Type B pancreatic cell (in vitro differentiated cells): ENCODE data around the gene AGAP5. TPM values are rescaled to one million over a fixed set of nuclear protein-coding genes. Genes with fewer than 3 reads are reported as not detected.

Experiments used
- DNase-seq: peaks from one replicate; pipeline ENCODE4 v3.0.0; 2021; ENCODE audit warnings: mixed read lengths; ENCODE audit not compliant: unreplicated experiment; ENCODE audit errors: extremely low spot score
- H3K27ac Mint-ChIP-seq: 2 replicates; pipeline ENCODE4 v1.8.0; 2021; ENCODE audit warnings: mild to moderate bottlenecking, mixed read lengths
- H3K27me3 Mint-ChIP-seq: 2 replicates; pipeline ENCODE4 v1.8.0; 2021; ENCODE audit warnings: mixed read lengths
- H3K36me3 Mint-ChIP-seq: 2 replicates; pipeline ENCODE4 v1.8.0; 2021; ENCODE audit warnings: mixed read lengths
- H3K4me1 Mint-ChIP-seq: one replicate; pipeline ENCODE4 v1.8.0; 2021; ENCODE audit warnings: mixed read lengths; ENCODE audit not compliant: unreplicated experiment
- H3K4me3 Mint-ChIP-seq: 2 replicates; pipeline ENCODE4 v1.8.0; 2021; ENCODE audit warnings: mild to moderate bottlenecking, mixed read lengths
- H3K9me3 Mint-ChIP-seq: 2 replicates; pipeline ENCODE4 v1.8.0; 2021; ENCODE audit warnings: mixed read lengths
- total RNA-seq: library from RNA; stranded (reverse); gene quantifications from 2 replicates; pipeline ENCODE4 v1.2.1, GENCODE V29; 2021; ENCODE audit warnings: low replicate concordance
- TF ChIP-seq, protein P1 (sequence below): fragments of 200-600 bp; sonication (generic); conservative IDR thresholded peaks from 2 replicates; pipeline ENCODE4 v1.5.0; 2021; ENCODE audit warnings: antibody characterized with exemption, mild to moderate bottlenecking

AGAP5 gene
- total RNA-seq, 1 donor from 2014 or later, result 10.3 TPM

GRCh38 chr10:73650537-73651331 is 47.2 kb downstream of the AGAP5 start:
- TF ChIP-seq, protein P1, sequence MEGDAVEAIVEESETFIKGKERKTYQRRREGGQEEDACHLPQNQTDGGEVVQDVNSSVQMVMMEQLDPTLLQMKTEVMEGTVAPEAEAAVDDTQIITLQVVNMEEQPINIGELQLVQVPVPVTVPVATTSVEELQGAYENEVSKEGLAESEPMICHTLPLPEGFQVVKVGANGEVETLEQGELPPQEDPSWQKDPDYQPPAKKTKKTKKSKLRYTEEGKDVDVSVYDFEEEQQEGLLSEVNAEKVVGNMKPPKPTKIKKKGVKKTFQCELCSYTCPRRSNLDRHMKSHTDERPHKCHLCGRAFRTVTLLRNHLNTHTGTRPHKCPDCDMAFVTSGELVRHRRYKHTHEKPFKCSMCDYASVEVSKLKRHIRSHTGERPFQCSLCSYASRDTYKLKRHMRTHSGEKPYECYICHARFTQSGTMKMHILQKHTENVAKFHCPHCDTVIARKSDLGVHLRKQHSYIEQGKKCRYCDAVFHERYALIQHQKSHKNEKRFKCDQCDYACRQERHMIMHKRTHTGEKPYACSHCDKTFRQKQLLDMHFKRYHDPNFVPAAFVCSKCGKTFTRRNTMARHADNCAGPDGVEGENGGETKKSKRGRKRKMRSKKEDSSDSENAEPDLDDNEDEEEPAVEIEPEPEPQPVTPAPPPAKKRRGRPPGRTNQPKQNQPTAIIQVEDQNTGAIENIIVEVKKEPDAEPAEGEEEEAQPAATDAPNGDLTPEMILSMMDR, result no peak
- H3K4me3 Mint-ChIP-seq, result no peak overlapping the region
- H3K27ac Mint-ChIP-seq, result no peak overlapping the region
- no peaks in the 10 kb centered on the region for H3K27me3 Mint-ChIP-seq
- H3K9me3 Mint-ChIP-seq, result no peaks in the 10 kb centered on the region
- H3K36me3 Mint-ChIP-seq, result no peaks in the 10 kb centered on the region
- DNase-seq, result no peak
- peaks cover 14% of the 10 kb centered on the region for H3K4me1 Mint-ChIP-seq

- Mint-ChIP-seq H3K27me3 (no peaks in the 10 kb centered on the region), H3K4me1 (peaks cover 14% of the 10 kb centered on the region), H3K9me3 (no peaks in the 10 kb centered on the region), H3K4me3 (no peak overlapping the region), H3K36me3 (no peaks in the 10 kb centered on the region), H3K27ac (no peak overlapping the region)
- no peak for DNase-seq
- TF ChIP-seq, protein P1, result no peak
Measured at GRCh38 chr10:73649876-73650536, 47.9 kb downstream of the AGAP5 start.

DNA sequence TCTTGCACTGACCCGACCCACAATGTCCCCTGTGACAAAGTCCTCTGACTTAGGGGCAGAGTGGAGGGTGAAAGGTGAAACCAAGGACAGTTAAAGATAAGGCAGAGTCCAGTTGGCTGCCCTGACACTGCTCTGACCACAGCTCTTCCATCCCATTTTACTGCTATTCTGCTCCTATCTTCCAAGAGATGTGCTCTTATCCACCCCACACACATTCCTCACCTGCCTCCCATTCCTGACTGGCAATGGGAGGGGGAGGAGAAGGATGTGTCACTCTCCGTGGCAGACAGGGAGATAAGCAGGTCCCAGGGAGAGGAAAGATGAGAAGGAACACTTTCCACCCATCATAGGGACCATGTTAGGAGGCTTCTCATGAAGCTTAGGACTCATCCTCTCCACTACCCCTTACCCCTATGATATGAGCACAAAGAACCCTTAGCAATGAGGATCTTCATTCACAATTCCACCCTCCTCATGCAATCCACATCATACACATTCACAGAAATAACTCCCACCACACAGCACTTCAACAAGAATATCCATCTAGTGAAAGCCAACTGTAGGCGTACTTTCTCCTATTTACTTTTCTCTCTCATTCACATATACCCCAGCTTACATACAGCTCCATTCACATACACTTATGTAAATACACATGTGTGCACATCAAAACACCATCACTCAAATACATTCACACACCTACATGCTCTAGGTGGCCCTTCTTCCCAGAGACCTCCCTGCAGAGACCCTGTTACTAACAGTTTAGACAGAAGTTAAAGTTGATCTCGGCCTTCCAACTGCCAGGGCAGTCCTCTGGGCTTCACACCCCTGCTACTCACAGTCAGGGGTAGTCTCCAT is 48.7 kb downstream of the AGAP5 start:
- DNase-seq, result no peak
- TF ChIP-seq, protein P1, result no peak
- peak overlapping the region; percentile 14 for H3K27ac Mint-ChIP-seq
- no peaks in the 10 kb centered on the region for H3K36me3 Mint-ChIP-seq
- H3K27me3 Mint-ChIP-seq, result peaks cover 4% of the 10 kb centered on the region
- H3K4me1 Mint-ChIP-seq, result peaks cover 16% of the 10 kb centered on the region
- no peaks in the 10 kb centered on the region for H3K9me3 Mint-ChIP-seq
- H3K4me3 Mint-ChIP-seq, result peak overlapping the region; percentile 57

DNA sequence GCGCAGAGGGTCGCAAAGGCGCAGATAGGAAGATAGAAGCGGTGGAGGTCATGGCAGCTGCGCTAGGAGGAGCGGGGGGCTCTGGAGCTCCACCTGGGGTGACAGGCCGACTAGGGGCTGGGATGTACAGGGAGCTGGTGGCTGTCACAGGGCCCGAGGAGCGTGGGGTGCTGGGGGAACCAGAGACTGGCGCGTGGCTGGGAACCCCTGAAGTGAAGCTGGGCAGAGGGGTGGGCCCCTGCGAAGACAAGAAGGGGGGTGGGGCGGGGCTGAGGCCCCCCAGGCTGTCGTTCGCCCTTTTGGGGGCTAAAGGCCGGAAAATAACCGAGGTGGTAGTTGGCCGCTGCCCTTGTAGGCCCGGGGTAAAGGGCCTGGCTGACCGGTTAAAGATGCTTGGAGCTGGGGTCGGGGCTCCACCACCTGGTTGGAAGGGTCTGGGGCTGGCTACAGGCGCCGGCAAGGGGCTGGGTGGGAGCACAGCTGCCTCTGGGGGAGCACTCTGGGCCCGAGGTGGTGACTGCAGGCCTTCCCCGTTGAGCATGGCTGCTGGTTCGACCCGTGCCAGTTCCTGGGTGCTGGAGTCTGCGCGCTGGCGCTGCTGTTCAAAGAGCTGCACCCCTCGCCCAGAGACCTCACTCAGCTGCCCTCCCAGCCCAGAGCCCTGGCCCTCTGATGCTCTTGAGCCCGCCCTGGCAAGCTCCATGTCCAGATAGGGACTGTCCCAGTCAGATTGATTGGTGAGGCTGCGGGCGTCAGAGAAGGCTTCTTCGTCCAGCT is 49.8 kb downstream of the AGAP5 start:
- Mint-ChIP-seq H3K4me3 (peak overlapping the region; percentile 83), H3K36me3 (no peaks in the 10 kb centered on the region), H3K27ac (no peak overlapping the region), H3K9me3 (no peaks in the 10 kb centered on the region), H3K4me1 (peaks cover 20% of the 10 kb centered on the region), H3K27me3 (peaks cover 6% of the 10 kb centered on the region)
- no peak for DNase-seq
- TF ChIP-seq, protein P1, result no peak
